ENCODE data around the gene SERPINB4. TPM values are rescaled to one million over a fixed set of nuclear protein-coding genes. Genes with fewer than 3 reads are reported as not detected.

Gene SERPINB4
- total RNA-seq, 2 experiments from 2014 or later = not detected

DNA sequence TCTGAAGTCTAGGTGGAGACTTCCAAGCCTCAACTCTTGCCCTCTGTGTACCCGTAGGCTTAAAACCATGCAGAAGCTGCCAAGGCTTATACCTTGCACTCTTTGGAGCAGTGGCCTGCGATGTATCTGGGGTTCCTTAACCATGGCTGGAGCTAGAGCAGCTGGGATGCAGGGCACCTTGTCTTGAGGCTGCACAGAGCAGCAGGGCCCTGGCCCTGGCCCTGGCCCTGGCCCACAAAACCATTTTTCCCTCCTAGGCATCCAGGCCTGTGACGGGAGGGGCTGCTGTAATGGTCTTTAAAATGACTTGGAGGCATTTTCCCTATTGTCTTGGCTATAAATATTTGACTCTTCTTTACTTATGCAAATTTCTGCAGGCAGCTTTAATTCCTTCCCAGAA is 19.2 kb downstream of the SERPINB4 start:
- Histone ChIP-seq H3K9me3 (ENCODE audit: control insufficient read depth in 1 of 2, insufficient read depth in 1 of 2, low read length in 2 of 2) (peaks cover 24 to 27% of the 10 kb centered on the region in 2 experiments), H3K36me3 (ENCODE audit: insufficient read depth, low read length) (no peaks in the 10 kb centered on the region), H3K27ac (ENCODE audit: low read depth in 1 of 2, low read length in 2 of 2) (no peak overlapping the region), H3K27me3 (ENCODE audit: control insufficient read depth in 1 of 2, insufficient read depth in 2 of 2, low read length in 2 of 2) (peaks cover 0 to 2% of the 10 kb centered on the region in 2 experiments), H3K4me3 (ENCODE audit: low read length) (no peak overlapping the region), H3K4me1 (ENCODE audit: insufficient read depth, low read length) (no peaks in the 10 kb centered on the region)
- Mint-ChIP-seq H3K27ac (no peak overlapping the region), H3K27me3 (no peaks in the 10 kb centered on the region), H3K9me3 (peaks cover 18% of the 10 kb centered on the region), H3K36me3 (ENCODE audit: low read depth) (no peaks in the 10 kb centered on the region), H3K4me3 (no peak overlapping the region), H3K4me1 (ENCODE audit: low read depth) (no peaks in the 10 kb centered on the region)
- ChIA-PET POLR2A (no interaction called here), CTCF (no interaction called here)
- ATAC-seq (ENCODE audit: poor library complexity) (no peak), DNase-seq (no peak)
- intact Hi-C loops (cut with DNase I, micrococcal nuclease) = no loop called here
- TF ChIP-seq, protein P1, sequence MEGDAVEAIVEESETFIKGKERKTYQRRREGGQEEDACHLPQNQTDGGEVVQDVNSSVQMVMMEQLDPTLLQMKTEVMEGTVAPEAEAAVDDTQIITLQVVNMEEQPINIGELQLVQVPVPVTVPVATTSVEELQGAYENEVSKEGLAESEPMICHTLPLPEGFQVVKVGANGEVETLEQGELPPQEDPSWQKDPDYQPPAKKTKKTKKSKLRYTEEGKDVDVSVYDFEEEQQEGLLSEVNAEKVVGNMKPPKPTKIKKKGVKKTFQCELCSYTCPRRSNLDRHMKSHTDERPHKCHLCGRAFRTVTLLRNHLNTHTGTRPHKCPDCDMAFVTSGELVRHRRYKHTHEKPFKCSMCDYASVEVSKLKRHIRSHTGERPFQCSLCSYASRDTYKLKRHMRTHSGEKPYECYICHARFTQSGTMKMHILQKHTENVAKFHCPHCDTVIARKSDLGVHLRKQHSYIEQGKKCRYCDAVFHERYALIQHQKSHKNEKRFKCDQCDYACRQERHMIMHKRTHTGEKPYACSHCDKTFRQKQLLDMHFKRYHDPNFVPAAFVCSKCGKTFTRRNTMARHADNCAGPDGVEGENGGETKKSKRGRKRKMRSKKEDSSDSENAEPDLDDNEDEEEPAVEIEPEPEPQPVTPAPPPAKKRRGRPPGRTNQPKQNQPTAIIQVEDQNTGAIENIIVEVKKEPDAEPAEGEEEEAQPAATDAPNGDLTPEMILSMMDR (IDR thresholded peaks at IDR 0.05) = no peak

DNA sequence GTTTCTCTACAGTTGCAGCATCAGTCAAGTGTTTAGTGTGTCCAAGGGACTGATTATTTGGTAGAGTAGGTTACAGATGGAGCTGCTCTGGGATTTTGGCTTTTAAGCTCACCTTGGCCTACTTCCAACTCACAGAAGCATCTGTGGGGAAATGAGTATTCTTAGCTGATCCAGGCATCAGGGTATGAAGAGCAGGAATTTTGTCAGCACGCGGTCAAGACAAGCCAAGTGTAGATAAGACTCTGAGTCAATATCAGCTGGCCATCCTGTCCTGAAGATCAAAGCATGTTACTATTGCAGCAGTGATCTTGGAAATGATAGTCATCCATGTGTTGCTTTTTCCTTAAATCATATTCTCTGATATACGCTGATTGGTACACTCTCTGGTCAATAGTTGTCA is 24.4 kb downstream of the SERPINB4 start:
- H3K27me3 Mint-ChIP-seq = peaks cover 3% of the 10 kb centered on the region
- ChIA-PET POLR2A (no interaction called here), CTCF (no interaction called here)
- DNase-seq = no peak
- H3K9me3 Mint-ChIP-seq = peaks cover 6% of the 10 kb centered on the region
- no peaks in the 10 kb centered on the region for H3K4me1 Mint-ChIP-seq (ENCODE audit: low read depth)
- no peak overlapping the region for H3K27ac Mint-ChIP-seq
- TF ChIP-seq, protein P1 (IDR thresholded peaks at IDR 0.05) = no peak
- intact Hi-C loops (cut with DNase I, micrococcal nuclease) = no loop called here
- Histone ChIP-seq H3K4me1 (ENCODE audit: insufficient read depth, low read length) (no peaks in the 10 kb centered on the region), H3K27me3 (ENCODE audit: control insufficient read depth in 1 of 2, insufficient read depth in 2 of 2, low read length in 2 of 2) (peaks cover 0 to 2% of the 10 kb centered on the region in 2 experiments), H3K27ac (ENCODE audit: low read depth in 1 of 2, low read length in 2 of 2) (no peak overlapping the region), H3K4me3 (ENCODE audit: low read length) (no peak overlapping the region), H3K9me3 (ENCODE audit: control insufficient read depth in 1 of 2, insufficient read depth in 1 of 2, low read length in 2 of 2) (peaks cover 9 to 11% of the 10 kb centered on the region in 2 experiments), H3K36me3 (ENCODE audit: insufficient read depth, low read length) (no peaks in the 10 kb centered on the region)
- ATAC-seq (ENCODE audit: poor library complexity) = no peak
- H3K4me3 Mint-ChIP-seq = no peak overlapping the region
- H3K36me3 Mint-ChIP-seq (ENCODE audit: low read depth) = no peaks in the 10 kb centered on the region

DNA sequence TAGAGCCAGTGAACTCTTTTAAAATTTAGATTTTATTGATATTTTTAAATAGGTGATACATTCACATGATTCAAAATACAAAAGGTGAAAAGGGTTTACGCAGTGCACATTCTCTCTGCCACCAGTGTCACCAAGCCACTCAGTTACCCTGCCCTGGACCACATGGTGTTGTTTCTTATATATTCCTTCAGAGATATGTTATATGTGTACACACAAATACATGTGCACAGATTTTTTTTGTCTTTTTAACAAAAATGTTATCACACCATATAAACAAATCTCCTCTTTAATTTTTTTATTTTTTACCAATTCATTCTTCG is 26.2 kb downstream of the SERPINB4 start:
- ChIA-PET POLR2A (no interaction called here), CTCF (no interaction called here)
- TF ChIP-seq, protein P1 (IDR thresholded peaks at IDR 0.05) = no peak
- H3K36me3 ChIP-seq (ENCODE audit: insufficient read depth, low read length) = no peaks in the 10 kb centered on the region
- intact Hi-C loops (cut with DNase I, micrococcal nuclease) = no loop called here
- H3K27me3 ChIP-seq (ENCODE audit: control insufficient read depth in 1 of 2, insufficient read depth in 2 of 2, low read length in 2 of 2) = no peaks in the 10 kb centered on the region
- peaks cover 0 to 5% of the 10 kb centered on the region in 2 experiments for H3K9me3 ChIP-seq (ENCODE audit: control insufficient read depth in 1 of 2, insufficient read depth in 1 of 2, low read length in 2 of 2)
- ATAC-seq (ENCODE audit: poor library complexity) = no peak
- no peaks in the 10 kb centered on the region for H3K4me1 ChIP-seq (ENCODE audit: insufficient read depth, low read length)
- H3K27me3 Mint-ChIP-seq = peaks cover 9% of the 10 kb centered on the region
- no peak overlapping the region for H3K4me3 ChIP-seq (ENCODE audit: low read length)
- H3K27ac ChIP-seq (ENCODE audit: low read depth in 1 of 2, low read length in 2 of 2) = no peak overlapping the region
- no peaks in the 10 kb centered on the region for H3K36me3 Mint-ChIP-seq (ENCODE audit: low read depth)
- peaks cover 1% of the 10 kb centered on the region for H3K9me3 Mint-ChIP-seq
- no peak for DNase-seq
- no peak overlapping the region for H3K27ac Mint-ChIP-seq
- no peak overlapping the region for H3K4me3 Mint-ChIP-seq
- H3K4me1 Mint-ChIP-seq (ENCODE audit: low read depth) = no peaks in the 10 kb centered on the region

All from CD4-positive, alpha-beta T cell (primary cell).